G401.6 (cell line): Measurements from ENCODE around the gene PLCL2.

Experiments
- FAIRE-seq: peaks from 2 replicates; lab custom pipeline; 2012; peaks lifted over from hg19 to GRCh38; lab: Jason Lieb, UNC

The PLCL2 gene

GRCh38 chr3:16896094-16896627 is 11.4 kb downstream of the PLCL2 start:
- FAIRE-seq: no peak

DNA sequence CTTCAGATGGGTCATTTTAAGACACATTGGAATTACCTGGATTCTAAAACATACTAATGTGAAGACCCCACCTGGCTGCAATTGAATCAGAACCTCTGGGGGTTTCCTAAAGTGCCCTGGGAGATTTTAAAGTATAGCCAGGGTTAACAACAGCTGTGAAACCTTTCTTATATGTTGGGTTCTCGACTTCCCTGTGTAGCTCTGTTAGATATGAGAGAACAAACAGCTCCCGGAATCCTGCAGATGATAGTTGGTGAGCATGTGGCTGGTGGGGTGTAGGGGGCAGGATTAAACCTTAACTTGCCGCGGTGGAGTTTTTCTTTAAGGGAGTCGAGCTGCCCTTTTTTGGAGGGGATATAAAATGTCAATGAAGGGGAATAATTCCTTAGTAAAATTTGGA is 12.1 kb downstream of the PLCL2 start:
- FAIRE-seq: no peak

DNA sequence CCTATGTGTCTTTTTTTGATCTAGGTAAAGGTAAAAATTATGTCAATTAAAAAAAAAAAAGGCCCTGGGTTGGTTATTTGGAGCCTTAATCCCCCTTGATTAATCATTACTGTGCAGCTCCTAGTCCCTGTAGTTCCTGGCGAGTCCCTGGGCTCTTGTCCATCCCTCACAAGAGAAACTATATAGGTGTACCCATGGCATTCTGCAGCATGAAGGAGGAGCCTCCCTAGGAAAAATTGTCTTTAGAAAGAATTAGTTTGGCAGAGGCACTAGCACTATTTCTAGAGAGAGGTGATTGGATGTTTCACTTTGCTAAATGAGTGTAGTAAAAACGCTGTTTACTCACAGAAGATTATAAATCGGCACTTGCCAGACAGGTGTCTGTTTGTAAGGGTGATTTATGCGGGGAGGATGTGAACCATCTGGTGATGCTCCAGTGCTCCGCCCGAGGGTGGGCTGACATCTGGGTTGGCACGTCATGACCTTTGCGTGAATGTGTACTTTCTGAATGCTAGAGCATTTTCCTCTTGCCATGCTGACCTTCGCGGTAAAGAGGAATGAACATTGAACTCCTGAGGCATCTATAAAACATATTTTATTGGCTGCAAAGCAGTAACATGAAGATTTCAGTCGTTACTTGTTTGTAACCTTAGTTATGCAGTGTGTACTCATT is 12.6 kb downstream of the PLCL2 start:
- no peak for FAIRE-seq

DNA sequence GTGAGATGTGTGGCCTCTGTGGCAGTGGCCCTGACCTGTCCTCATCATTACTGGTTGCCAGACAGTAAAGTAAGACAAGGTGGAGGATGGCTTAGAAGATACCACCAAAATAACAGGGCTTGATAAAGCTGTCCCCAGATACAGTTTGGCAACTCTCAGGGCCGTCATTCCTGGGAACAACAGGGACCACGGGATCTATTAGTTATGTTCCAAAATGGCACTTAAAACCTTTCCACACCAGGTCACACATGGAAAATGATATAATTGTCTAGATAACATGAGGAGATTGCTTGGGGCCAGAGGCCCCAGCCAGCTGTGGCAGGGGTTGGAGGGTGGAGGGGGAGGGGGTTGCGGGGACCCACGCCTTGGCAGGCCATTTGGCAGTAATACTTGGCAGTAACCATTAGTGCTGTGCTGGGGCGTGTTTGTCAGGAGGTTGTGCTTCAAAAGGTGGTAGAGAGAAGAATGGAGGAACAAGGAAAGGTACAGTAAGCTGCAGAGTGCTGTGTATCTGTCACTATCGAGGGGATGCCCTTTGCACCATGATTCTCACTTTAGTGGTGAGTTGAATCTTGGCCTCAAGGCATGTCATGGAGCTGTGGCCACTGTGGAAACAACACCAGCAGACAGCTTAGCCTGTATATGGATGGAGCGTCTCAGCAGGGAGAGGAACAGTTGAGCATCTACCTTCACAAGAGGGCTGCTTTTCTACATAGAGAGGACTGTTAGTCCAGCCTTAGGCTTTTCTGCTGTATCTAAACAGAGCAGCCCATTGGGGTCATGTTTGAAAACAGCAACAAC is 14.0 kb downstream of the PLCL2 start:
- FAIRE-seq: no peak

- FAIRE-seq: no peak
These were observed 15.2 kb downstream of the PLCL2 start for GRCh38 chr3:16899919-16900318.

DNA sequence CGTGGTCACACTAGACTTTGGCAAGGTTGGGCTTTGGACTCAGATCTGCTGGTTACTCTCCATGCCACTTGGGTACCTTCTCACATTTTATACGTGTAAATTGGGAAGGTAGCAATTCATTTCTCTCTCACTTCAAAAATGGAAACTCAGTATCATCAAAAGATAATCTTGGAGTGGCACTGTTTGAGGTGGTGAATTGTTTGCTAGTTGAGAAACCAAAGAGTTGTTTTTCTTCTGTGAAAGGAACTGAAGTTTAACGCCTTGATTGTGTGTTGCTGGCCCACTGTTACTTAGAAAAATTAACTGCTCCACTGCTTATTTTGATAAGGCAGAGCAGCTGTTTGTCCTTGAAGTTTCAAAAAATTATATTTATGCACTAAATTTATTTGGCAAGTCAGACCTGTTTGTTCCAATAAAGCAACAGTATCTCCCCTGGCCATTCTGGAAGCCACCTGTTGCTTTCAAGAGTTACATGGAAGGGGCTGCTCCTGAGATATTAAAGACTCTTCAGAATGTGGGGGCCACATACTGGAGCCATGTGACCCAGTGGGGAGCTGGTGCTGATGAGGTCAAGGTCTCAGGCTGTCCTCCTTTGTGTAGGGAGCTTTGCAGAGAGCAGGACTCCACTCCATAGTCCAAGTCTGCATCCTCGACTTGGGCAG is 16.2 kb downstream of the PLCL2 start:
- FAIRE-seq: no peak

DNA sequence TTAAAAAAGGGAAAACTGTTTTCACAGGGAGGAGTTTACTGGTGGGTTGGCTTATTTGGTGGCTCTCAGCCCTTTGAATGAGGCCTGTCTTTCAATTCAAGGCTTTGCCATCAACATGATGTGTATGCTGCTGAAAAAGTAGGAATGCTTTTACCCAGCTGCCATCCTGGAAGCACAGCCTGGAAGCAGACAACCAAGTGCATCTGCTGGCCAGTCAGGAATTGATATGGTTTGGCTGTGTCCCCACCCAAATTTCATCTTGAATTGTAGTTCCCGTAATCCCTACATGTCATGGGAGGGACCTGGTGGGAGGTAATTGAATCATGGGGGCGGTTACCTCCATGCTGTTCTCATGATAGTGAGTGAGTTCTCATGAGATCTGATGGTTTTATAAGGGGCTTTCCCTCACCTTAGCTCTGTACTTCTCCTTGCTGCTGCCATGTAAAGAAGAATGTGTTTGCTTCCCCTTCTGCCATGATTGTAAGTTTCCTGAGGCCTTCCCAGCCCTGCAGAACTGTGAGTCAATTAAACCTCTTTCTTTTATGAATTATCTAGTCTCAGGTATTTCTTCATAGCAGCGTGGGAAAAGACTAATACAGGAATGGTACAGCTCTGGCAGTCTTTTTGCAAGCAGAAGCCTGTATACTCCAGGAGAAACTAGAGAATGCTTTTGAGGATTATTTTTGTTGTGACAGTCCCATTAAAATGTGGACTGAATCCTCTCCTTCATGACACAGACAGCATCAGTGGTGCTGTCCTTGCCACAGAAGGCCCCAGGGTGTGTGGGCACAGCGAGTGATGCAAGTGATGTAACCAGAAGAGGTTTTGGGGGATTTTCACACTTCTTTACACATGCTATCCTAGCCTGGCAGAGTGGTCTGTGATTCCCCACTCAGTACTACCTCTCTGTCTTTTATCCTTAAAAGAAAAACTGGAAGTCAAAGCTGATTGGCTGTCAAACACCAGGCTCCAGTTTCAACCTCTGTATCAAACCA is 20.0 kb downstream of the PLCL2 start:
- FAIRE-seq: no peak

- no peak for FAIRE-seq
These were observed 20.9 kb downstream of the PLCL2 start for GRCh38 chr3:16905704-16906103.

- FAIRE-seq: no peak
These were observed 21.9 kb downstream of the PLCL2 start for GRCh38 chr3:16906682-16907081.

DNA sequence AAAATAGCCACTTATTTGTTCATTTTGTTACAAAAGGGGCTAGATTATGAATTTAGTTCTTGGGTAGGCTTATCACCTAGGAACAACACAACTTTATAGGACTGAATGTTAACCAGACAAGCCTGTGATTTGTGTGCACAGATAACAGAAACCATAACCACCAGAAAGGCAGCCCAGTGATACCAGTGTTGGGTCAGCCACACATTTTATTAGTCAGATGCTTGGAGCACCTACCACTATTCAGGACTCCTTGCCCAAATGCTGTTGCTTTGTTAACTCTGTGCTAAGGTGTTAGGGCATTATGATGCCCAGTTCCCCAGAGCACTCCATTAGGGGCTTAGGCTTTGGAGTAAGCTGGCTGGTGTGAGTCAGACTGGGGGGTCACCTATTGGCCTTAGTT is 22.5 kb downstream of the PLCL2 start:
- no peak for FAIRE-seq

DNA sequence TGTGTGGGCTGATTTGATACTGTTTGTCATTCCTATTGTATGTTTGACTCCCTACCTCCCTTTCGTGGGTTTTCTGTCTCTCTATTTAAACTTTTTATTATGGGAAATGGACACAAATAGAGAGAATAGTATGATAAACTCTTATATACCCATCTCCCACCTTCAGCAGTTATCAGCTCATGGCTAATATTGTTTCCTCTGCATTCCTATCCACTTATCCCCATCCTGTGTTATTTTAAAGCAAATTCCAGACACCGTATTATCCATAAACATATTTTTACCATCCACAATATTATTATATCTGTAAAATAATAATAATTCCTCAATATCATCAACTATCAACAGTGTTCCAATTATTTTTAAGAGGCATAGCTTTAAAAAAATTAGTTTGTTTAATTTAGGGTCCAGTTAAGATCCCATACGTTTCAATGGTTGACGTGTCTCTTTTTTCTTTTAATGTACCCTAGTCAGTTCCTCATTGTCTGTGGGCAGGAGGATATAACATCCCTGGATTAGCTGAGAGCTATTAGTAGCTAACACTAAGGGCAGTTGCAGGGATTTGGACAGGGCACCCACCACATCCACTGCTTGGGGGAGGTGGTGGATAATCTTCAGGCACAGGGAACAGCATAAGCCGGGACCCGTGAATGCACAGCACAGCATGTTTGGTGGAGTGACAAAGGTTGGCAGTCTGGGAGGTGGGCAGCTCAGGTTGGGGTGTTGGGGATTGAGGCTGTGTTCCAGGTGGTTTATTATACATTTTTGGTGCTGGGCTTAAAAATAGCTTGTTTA is 23.5 kb downstream of the PLCL2 start:
- FAIRE-seq: no peak

- FAIRE-seq: no peak
These were observed 24.1 kb downstream of the PLCL2 start for GRCh38 chr3:16908896-16909295.

GRCh38 chr3:16909802-16910201 is 25.0 kb downstream of the PLCL2 start:
- FAIRE-seq: no peak

GRCh38 chr3:16910207-16910606 is 25.5 kb downstream of the PLCL2 start:
- FAIRE-seq: no peak

GRCh38 chr3:16911916-16912315 is 27.2 kb downstream of the PLCL2 start:
- no peak for FAIRE-seq

GRCh38 chr3:16912400-16913263 is 27.9 kb downstream of the PLCL2 start:
- no peak for FAIRE-seq

DNA sequence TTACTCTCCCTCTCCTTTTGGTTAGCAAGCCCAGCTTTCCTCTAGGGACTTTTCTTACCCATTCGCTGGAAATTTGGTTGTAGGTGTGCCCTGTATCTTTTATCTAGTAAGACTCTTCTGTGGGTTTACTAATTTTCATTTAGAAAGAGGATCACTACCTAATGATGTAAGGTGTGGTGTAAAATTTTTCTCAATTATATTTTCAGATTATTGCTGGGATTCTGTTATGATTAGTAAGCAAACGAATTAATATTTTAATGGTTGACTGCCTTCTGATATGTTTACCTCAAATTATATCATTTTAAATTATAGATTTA is 28.5 kb downstream of the PLCL2 start:
- no peak for FAIRE-seq

DNA sequence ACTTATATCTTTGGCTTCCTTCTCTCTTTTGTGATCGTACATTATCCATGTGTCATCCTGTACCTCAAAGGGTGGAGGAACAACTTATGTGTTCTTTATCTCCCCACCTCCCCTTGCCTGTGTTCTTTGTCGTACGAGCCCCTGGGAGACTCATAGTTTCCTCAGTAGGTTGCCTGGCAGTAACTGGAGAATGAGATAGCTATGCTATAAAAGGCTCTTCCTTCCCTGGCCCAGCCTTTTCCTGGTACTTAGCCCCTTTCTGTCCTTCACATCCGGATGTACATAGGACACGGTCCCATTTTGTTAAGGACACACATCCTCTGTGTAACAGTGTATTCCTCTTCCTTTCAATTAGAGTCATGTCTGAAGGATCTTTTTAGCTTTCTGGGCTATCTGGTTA is 32.1 kb downstream of the PLCL2 start:
- FAIRE-seq: no peak

- FAIRE-seq: no peak
These were observed 32.6 kb downstream of the PLCL2 start for GRCh38 chr3:16917256-16917935.
